HG03571 (cell line): ENCODE measurements around the gene HDAC7.

Experiments
- ATAC-seq: cut with Tn5 transposase; IDR thresholded peaks from one replicate; pipeline ENCODE4 v1.9.1; 2021; ENCODE audit not compliant: unreplicated experiment

HDAC7 gene

DNA sequence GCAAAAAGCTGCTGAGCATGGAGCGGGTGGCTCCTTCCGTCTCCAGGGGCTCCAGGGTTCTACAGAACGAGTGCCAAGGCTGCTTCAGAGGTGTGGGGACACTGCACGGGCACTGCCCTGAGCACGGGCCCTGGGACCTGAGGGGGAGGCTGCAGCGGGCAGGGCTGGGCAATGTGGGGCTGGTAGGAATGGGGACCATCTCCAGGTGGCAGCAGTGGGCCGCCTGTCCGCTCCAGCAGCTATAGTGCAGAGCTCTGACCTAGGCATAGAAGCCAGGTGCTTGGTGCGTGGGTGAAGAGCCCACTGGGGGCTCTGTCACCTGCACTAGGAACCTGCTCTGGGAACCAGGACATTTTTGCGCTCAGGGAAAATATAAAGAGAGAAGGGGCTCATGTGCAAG is 22.3 kb downstream of the HDAC7 start:
- ATAC-seq: no peak

DNA sequence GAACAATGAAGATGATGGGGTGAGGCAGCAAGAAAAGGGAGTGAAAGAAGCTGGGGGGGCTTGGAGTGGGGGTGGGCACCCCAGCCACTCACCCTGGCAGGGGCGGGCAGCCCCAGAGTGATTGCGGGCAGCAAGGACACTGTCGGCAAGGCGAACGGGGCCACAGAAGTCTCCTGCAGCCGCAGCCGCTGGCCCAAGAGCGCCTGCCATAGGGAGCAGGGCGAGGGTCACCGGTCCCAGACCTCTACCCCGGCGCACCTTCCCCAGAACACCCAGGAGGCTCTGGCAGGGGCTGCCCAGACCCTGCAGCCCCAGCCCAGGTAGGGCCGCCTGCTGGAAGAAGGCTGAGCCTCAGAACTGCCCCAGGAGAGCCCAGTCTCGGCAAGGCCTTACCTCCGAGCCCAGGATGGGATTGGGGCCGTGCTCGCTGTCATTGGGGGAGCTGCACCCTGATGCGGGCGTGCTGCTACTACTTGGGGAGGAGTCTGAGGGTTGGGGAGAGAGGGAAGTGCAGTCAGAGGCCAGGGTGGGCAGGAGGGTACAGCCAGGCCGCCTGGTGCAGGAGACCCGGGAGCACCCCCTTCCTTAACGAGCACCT is 23.8 kb downstream of the HDAC7 start:
- no peak for ATAC-seq

DNA sequence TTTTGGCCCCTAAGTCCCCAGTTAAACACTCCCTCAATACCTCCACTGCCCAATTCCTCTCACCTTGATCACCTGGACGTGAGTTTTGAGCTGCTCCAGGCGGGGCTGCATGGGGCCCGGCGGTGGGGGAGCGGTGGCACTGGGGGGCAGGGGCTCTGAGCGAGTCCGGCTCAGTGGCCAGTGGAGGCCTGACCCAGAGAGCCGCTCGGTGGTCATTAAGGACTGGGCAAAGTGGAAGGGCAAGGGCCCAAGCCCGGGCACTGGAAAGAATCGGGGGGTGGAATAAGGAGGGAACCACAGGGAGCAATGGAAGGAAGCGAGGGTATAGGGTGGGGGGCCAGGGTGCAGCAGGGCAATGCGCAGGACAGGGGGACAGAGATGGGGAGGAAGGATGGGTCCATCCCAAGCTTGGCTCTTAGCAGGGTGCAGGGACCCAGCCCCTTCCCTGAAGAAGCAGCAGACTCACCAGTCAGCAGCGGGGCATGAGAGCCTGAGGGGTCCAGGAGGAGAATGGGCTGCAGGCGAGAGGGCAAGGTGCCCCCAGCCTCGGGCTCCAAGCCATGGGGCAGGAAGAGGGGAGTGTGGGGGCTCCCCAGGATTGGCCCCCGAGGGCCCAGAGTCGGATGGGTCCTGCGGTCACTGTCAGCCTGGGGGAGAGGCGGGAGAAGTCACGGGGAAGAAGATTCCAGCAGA is 24.4 kb downstream of the HDAC7 start:
- ATAC-seq: no peak

DNA sequence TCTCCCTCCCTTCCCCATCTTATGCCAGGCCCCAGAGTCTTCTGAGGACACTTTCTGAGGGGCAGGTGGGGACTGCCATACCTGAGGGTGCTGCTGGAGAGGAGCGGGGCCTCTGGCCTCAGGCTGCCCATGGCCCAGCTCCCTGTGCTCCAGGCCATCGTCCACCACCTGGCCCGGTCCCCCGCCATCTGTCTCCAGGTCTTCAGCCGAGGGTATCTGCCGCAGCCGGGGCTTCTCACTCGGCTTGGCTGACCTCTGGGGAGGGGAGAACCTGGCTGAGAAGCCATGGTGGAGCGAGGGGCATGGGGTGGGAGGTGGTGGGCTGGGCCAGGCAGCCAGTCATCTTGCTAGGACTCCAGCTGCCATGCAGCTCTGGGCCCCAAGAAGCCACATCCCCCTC is 25.0 kb downstream of the HDAC7 start:
- no peak for ATAC-seq

DNA sequence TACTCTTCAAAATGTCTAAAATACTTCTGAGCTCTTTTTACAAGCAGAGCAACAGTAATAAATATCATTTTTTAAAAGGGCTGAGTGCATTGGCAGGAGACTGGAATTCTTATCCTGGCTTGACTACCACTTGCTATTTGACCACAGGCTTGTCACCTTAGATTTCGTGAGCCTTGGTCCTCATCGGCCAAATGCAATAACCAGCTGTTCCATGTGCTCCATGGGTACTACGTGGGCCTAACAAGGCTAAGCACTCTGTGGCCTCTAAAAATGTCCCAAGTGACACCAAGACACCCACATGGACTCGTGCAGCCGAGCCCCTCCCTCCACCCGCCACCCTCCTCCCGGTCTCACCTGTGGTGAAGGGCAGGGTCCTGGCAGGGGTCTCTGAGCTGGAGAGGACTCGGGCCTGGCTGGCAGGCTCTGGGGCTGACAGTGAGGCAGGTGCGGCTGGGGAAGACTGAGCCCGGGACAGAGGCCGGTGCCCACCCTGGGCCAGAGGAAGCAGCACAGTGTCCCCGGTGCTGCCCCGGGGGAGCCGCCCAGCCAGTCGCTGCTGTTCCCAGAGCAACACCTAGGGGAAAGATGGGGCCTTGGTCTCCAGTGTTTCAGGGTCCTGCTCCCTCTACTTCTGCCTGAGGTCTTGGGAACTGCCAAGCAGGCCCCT is 26.6 kb downstream of the HDAC7 start:
- no peak for ATAC-seq

DNA sequence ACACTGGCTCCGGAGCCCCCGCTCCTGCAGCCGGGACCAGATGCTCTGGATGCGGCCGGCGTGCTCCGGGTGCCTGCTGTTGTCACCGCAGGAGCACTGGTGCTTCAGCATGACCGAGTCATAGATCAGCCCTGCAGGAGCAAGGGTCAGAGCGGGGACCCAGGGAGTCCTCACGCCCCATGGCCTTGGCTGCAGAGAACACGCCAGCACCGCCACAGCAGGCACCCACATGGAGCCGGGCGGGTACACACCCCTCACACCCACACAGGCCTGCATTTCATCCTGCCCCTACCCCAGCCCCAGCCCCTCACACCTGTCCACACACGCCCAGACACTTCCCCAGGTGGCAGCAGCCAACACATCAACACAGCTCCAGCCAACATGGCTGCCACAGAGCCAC is 27.8 kb downstream of the HDAC7 start:
- no peak for ATAC-seq

DNA sequence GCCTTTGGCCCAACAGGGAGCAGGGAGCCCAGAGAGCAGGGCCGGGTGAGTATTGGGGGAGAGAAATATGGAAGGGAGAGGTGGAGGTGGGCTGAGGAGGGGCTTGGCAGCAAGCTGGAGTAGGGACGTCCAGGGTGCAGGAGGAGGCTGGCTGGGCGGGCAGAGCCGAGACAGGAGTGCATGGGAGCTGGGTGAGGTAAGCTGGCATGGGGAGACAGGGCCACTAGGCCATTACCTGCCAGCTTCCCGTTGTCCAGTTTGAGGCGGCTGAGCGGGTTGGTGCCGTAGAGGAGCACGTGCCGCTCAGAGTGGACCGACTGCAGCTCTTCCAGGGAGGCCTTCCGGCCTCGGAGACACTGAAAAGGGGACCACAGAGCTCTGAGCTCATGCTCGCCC is 28.4 kb downstream of the HDAC7 start:
- ATAC-seq: no peak

DNA sequence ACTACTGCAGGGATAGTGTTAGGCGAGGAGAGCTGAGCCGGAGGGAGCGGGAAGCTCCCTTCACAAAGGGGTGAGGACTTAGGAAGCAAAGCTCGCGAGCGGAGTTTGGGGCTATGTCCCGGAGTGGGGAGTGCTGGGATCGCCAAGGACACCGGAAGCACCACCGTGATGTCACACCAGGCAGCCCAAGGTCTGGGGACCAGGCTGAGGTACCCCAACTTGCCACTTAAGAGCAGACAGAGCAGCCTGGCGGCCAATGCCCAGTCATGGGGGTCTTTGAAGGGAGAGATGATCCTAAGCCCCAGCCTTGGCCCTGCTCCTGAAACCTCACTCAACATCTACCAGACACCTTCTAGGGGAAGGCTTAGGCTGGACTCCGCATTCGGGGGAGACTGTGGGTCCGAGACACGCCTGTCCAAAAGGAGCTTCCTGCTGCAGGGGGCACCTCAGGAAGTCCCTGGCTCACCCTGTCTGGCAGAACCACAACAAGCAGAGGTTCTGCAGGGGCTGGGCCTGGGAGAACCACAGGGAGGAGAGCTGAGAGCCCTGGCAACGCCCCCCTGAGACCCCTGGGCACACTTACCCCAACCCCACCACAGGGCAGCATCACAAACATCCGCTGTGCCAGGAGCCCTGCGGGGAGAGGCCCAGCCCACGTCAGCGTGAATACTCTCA is 28.9 kb downstream of the HDAC7 start:
- no peak for ATAC-seq

DNA sequence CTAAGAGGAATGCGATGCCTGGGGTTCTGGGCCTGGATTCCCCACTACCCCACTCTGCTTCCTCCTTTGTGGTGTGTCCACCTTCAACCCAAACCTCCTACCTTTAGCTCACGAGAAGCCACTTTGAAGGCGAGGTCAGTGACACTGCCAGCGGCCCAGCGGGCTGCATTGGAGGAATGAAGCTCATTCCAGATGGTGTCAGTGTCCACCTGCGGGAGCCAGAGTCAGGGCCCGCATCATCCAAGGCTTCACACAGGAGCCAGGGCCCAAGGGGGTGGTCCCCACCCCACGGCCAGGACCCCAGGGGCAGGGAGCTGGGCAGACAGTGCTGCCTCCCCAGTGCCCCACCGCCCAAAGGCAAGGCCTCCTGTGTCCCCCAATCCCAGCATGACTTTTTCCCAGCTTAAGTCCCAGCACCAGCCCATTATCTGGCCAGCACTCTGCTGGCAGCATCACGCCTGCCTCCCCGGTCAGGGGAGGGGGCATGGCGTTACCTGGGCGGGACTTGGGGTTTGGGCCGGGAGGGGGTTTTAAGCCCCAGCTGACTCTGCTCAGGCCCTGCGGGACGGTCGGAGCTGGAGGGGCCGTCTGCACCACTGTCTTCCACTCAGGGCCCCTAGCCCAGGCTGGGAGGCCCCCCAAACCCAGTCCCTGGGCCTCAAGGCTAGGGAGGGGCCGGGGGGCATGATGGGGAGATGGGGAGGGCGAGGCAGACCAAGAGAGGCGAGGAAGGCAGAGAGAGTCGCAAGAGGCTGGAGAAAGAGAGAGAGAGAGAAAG is 29.8 kb downstream of the HDAC7 start:
- no peak for ATAC-seq

DNA sequence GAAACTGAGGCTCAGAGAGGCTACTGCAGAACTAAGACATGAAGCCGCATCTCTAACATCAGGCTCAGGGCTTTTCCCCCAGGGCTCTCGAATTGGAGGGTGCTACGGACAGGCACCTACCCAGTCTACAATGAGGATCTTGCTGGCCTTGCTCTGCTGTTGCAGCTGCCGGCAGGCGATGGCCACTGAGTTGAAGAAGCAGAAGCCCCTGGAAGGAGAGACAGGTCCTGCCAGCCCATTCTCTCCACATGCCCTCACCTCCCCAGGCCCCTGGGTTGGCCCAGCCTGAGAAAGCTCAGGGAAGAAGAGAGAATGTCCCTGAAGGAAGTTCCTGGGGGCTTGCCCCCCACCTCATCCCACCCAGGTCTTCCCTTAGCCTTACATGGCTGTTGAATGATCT is 30.6 kb downstream of the HDAC7 start:
- no peak for ATAC-seq

DNA sequence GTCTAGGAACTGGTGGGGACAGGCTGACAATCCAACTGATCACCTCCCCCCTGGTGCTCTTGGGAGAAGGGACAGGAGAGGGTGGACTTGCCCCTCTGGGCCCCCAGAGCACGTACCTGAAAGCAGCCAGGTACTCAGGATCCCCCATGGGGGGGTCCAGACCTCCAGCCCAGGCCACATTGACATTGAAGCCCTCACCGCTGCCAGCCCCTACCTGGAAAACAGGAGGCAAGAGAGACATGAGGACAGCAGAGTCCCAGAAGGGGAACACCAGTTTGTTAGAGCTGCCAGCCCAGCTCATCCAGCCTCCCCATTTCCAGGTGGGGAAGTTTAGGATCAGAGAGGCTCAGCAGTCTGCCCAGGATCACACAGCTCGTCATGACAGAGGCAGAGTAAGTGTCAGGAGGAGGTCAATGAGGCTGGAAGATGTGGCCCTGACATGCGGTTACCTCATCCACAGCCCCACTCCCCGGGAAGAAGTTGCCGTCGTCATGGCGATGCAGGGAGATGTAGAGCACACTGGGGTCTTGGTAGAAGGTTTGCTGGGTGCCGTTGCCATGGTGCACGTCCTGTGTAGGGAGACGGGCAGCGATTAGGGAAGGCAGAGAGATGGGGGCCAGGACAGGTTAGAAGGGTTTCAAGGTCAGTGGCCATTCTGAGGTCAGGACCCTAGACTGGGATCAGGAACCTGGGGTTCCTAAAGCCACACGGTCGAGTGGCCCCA is 31.9 kb downstream of the HDAC7 start:
- ATAC-seq: no peak

DNA sequence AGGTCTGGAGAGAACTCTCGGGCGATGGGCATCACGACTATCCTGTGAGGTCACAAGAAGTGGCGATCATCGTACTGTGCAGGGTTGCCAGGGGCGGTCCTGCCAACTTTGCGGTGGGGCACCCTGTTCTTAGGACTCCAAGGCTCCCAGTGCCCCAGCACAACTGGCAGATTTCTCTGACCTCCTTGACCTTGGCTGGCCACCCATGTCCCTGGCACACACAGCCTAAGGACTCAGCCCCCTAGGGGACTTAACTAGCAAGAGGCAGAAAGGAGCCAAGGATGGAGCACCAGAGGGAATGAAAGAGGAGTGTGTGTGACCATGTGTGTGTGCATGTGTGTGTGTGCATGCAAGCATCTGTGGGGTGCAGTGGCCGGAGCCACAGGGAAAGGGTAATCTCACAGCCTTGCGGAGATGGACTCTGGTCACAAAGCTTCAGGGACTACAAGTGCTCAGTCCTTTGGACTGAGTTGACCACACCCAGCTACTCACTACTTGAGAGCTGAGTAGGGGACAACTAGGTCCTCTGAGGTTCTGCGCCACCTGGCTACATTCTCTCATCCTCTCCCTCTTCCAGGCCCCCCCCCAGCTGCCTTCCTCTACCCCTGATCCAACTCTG is 32.9 kb downstream of the HDAC7 start:
- ATAC-seq: no peak

DNA sequence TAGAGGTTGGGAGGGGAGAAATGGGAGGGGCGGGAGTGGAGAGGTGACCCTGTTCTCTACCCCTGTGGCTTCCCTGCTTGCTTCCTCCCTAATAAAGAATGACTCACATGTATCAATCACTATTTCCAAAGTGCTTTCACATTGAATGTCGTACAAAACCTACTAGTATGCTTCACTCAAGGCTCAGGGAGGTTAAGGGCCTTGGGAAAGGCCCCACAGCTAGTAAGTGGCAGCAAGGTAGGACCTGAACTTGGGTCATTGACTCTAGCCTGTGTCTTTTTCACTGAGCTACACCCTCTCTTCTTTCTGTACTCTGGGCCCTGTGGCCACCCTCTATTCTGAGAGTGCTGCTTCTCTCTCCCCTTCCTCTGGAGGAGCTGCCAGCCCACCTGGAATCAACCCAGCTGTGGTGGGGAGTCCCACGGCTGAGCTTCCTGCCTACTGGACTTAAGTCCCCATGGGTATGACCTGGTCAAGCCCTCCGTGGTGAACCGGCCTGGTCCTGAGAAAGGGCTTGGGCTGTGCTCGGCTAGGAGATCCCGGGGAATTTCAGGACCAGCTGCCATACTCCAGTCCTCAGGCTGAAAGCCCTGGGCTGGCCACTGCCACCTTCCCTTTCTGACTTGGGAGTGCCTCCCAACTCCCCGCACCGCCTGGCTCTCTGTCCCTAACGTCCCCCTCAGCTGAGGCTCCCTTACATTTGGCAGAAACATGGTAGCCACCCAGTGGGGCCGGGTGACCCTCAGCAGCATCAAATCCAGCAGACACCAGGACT is 33.6 kb downstream of the HDAC7 start:
- ATAC-seq: no peak

DNA sequence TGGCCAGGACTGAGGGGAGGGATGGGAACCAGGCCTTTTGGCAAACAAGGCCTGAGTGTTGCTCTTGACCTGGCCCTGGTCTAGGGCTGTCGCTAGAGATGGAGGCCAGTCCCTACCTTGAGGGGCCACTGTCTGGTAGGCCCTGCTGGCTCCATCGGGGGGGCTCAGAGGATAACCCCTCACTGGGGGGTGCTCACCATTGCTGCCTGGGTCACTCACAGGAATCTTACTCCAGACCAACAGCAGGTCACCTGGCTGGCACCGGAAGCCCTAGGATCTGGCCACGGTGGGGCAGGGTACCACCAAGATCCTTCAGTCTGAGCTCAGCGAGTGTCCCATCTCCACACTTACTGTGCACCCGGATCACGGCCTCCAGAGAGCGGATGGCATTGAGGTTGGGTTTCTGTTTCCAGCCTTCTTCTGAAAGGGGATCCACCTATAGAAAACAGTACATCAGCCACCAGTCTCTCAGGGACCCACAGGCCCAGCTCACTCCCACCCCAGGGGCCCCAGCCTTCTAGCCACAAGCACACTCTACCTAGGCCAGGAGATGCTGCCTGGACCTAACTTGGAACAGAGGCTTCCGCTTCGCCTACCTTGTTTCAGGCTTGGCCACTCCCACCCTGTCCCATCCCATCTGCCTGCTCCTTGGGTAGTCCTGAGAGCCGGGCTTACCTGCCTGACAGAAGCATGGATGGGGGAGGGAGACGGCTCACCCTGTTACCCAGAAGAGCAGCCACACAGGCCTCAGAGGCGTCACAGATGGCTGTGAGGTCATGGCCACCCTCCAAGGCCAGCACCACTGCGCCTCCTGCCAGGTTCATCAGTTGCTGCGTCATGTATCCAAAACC is 34.4 kb downstream of the HDAC7 start:
- no peak for ATAC-seq

DNA sequence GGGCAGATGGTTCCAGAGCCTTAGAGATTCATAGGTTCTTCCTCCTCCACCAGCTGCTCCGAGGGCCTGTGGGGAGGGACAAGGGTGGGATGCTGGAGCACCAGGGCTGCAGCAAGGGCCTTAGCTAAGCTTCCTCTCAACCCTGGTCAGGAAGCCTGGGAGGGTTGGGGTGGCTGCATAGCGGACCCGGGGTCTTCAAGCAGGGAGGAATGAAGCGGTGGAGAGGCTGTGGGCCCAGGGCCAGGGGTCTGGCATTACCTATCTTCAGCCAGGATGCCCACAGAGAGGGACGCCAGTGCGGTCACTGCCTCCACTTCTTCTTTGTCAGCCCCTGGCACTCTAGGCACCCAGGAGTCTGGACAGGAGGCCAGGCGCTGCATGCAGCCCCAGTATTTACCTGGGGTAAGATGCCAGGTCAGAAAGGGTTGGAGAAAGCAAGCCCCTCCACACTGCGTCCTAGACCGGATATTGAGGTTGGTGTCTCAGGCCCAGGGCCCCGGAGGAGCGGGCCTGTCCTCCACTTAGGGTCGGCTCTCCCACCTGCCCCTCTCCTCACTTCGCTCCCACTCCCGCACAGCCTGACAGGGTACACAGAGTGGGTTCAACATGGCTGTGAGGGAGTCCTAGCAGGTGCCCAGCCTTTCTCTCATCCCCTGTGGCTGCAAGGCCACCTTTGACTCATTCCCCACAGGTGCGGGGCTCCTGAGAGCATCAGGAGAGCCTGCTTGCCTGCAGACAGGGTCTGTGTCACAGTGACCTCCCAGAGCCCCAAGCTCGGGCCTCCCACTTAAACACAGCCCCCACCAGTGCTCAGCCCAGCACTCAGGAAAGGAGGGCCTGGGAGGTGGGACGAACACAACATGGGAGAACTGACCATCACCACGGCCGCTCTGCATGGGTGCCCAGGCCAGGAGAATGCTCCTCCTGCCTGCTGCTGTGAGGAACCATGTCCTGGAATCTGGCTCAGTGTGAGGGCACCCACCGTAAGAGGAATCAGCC is 35.6 kb downstream of the HDAC7 start:
- no peak for ATAC-seq

DNA sequence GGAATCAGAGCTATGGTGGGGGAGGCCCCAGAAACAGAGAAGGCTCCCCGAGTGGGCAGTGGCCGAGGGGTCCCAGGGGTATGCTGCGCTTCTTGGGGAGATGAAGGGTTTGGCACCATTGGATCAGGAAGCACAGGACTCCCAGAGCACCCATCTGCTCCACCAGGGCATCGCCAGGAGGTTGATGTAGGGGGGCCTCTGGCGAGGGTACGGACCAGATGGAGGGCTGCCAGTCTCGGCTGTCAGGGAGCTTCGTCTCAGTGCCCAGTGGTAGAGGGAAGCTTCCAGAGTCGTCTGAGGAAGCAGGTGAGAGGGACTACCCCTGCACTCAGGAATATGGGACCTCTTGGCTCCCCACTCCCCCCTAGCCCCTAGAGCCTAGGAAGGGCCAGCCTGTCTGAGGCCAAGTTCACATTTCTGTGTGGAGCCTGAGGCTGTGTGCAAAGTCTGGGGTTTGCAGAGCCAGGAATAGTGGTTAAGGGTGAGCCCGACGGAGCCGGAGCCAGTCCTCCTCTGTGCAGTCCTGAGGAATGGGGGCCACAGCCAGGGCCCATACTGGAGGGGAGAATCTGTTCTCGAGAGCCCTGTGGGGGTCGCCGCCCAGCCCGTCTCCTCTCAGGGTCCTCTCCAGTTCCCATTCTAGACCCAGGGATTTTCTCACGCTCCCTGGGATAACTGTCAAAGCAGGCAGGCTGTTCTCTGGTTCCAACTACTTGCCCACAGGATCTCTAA is 36.5 kb downstream of the HDAC7 start:
- no peak for ATAC-seq

DNA sequence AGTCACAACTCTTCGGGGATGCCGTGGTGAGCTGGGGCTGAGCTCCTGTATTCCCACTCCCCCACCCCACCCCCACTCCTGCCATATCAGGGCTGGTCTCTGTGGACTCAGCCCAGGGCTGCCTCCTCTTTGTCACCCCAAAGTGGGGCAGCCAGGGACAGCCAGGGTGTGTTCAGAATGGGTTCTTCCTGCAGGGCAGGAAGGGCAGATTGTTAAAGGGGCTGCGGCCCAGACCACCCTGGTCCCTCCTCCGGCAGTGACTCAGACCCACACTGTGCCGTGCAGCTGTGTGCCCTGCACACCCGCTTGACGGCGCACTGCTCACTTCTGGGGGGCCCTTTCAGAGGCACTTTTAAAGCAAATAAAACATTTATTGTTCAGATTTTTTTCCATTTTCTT is 37.3 kb downstream of the HDAC7 start:
- ATAC-seq: no peak
